Ramos (cell line): ENCODE measurements around the gene DGKQ.
"Not testable (repeated sequence)": the region's sequence is repeated elsewhere in the genome, so short reads cannot be mapped to it uniquely, and the experiment has no call there.

Source experiments
- in situ Hi-C: fragments of 300-500 bp; cut with MboI; formaldehyde crosslinking; loops from one replicate; pipeline ENCODE4 v1.14.3; 2022; ENCODE audit warnings: low sequenced_read_pairs; ENCODE audit not compliant: unreplicated experiment

Gene DGKQ

GRCh38 chr4:930028-930551 lies 43.3 kb downstream of the DGKQ start:
- in situ Hi-C loops = no loop called here

DNA sequence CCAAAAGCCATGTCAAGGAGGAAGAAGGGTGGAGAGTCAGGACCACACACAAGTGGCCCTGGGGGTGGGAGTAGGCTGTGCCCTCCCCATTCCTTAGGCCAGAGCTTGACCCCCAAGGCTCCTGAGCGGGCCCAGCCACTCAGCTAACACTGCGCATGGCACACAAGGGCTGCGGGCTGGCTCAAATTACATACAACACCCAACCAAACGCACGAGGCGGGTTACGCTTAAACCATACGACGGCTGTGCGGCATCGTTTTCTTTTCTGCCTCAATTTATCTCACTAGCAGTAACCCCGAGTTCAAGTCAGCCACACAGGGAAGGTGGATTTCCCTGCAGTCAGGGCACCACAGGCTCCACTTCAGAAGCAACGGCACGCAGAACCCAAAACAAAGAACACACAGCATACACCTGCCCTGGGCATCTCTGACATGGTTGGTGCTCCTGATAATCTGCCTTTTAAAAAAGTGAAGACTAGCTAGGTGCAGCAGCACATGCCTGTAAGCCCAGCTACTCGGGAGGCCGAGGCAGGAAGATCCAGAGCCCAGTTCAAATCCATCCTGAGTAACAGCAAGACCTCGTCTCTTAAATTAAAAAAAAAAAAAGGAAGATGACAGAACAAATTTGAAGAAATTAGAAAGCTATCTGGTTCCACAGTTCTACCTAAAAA lies 44.1 kb downstream of the DGKQ start:
- in situ Hi-C loops = no loop called here

- in situ Hi-C loops = not testable (repeated sequence)
Observed at GRCh38 chr4:927566-927965, 45.8 kb downstream of the DGKQ start.

DNA sequence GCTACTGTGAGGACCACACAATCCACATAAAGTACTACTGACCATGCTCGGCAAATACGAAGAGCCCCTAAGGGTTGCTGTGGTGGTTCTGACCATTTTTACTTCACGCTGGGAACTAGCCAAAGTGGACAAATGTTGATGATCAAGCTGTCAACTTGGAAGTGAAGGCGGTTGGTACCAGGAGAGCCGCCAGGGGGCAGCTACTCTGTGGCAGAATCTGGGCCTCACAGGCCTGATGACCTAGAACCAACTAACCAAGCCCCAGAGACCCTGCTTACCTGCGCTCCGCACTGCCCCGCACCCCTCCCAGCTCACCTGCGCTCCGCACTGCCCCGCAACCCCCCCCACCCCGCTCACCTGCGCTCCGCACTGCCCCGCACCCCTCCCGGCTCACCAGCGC lies 46.8 kb downstream of the DGKQ start:
- in situ Hi-C loops = no loop called here

- in situ Hi-C loops = no loop called here
Observed at GRCh38 chr4:925771-926500, 47.4 kb downstream of the DGKQ start.

DNA sequence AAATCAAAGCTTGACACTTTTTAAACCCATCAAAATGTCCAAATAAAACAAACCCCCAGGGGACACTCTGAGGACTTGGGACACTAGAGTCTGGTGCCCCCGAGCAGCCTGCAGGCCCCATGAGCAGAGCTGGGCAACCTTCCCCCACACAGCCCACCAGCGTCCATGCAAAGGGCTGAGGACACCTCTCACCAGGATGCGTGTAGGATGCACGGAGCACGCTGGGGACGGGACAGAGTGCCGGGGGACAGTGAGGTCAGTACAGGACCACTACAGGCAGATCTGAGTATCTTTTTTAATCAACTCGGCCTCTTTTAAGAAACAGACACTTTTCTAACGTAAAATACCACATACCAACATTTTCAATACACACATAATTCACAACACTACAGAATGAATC lies 48.2 kb downstream of the DGKQ start:
- in situ Hi-C loops = no loop called here

DNA sequence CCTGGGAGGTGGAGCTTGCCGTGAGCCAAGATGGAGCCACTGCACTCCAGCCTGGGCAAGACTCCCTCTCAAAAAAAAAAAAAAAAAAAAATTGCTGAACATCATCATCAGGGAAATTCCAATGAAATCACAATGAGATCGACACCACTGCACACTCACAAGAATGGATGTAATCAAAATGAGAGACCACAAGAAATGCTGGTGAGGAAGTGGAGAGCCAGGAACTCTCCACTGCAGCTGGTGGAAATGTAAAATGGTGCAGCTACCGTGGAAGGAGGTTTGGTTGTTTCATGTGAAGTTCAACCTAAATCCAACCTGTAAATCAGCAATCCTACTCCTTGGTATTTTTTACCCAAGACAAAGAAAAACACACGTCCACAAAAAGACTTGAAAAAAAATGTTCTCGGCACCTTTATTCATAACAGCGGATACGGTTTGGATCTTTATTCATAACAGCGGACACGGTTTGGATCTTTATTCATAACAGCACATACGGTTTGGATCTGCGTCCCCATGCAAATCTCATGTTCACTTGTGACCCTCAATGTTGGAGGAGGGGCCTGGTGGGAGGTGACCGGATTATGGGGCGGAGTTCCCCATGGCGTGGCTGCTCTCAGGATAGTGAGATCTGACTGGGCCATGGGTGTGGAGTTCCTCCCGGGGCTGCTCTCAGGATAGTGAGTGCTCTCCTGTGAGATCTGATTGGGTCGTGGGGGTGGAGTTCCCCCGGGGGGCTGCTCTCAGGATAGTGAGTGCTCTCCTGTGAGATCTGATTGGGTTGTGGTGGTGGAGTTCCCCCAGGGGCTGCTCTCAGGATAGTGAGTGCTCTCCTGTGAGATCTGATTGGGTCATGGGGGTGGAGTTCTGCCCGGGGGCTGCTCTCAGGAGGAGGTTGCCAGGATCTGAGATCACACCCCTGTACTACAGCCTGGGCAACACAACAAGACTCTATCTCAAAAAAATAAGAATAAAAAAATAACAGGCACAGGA lies 49.0 kb downstream of the DGKQ start:
- in situ Hi-C loops = no loop called here

- in situ Hi-C loops = no loop called here
Observed at GRCh38 chr4:921830-922331, 51.5 kb downstream of the DGKQ start.

GRCh38 chr4:919004-919680 lies 54.2 kb downstream of the DGKQ start:
- in situ Hi-C loops = not testable (repeated sequence)

DNA sequence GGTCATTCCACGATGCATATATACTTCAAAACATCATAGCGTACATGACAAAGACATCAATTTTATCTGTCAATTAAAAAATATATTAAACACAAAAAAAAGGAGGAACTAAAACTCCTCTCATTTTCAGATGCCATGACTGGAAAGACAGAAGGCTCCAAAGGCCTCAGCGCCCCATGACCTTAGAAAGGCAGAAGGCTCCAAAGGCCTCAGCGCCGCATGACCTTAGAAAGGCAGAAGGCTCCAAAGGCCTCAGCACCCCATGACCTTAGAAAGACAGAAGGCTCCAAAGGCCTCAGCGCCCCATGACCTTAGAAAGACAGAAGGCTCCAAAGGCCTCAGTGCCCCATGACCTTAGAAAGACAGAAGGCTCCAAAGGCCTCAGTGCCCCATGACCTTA lies 54.8 kb downstream of the DGKQ start:
- in situ Hi-C loops = not testable (repeated sequence)

DNA sequence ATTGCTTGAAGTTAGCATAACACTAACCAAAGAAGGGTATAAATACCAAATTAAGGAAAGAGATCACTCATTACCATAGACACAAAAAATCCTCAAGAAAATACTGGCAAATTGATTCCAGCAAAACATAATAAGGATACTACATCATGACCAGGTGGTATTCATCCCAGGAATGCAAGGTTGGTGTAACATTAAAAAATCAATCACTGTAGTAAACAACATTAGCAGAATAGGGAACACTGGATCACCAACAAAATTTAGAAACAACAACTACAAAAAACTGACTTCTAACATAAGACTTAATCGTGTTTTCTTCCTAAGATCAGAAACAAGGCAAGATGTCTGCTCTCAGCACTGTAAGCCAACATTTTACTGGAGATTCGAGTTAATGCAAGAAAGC lies 55.4 kb downstream of the DGKQ start:
- in situ Hi-C loops = no loop called here

GRCh38 chr4:917466-917865 lies 55.9 kb downstream of the DGKQ start:
- in situ Hi-C loops = no loop called here

GRCh38 chr4:915595-915994 lies 57.8 kb downstream of the DGKQ start:
- in situ Hi-C loops = no loop called here

DNA sequence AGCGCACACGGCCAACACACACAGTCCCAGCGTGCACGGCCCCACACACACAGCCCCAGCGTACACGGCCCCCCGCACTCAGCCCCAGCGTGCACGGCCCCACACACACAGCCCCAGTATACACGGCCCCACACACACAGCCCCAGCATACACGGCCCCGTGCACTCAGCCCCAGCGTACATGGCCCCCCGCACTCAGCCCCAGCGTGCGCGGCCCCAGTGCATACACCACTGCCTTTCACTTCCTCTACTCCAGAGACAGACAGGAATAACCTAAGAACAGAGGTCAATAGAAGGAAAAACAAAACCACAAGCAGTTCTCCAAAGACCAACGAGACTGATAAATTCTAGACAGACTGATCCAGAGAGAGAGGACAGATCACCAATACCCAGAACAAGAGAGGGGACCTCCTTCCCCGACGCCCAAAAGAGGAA lies 58.3 kb downstream of the DGKQ start:
- in situ Hi-C loops = no loop called here

DNA sequence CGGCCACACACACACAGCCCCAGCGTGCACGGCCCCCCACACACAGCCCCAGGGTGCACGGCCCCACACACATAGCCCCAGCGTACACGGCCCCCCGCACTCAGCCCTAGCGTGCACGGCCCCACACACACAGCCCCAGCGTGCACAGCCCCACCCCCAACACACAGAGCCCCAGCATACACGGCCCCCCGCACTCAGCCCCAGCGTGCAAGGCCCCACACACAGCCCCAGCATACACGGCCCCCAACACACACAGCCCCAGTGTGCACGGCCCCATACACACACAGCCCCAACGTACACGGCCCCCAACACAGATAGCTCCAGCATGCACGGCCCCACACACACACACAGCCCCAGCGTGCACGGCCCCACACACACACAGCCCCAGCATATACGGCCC lies 58.8 kb downstream of the DGKQ start:
- in situ Hi-C loops = no loop called here

GRCh38 chr4:913280-913618 lies 60.1 kb downstream of the DGKQ start:
- in situ Hi-C loops = no loop called here

DNA sequence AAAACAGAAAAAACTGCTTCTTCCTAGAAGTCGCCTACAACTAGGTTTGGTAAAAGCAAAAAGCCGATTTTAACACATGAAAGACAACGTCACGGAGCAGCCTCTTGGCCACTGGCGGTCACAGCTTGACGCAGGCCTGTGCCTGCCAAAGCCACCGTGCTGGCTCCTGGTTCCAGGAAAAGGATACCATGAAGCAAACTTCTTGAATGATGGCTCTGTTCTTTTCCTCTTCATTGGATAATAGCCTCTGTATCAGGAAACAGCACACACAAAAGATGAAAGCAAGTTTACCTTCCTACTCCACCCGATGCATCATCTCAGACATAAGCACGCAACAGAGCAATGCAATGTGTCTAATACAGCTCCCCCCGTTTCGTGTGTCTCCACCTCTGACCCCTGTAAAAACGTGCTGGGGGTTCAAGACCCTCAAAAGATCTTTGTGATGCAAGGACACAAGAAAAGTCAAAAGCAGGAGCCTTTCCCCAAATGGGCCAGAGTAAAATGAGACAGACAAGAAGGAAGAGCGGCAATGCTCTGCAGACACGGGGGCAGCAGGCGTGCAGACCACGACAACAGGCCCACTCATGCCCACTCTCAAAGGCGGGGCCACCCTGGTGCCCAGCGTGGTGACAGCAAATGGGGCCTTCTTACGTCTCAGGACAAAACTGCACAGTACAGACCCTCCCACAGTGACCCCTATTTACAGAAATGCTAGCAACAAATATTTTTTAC lies 60.7 kb downstream of the DGKQ start:
- in situ Hi-C loops = no loop called here

GRCh38 chr4:911871-912490 lies 61.4 kb downstream of the DGKQ start:
- in situ Hi-C loops = no loop called here

DNA sequence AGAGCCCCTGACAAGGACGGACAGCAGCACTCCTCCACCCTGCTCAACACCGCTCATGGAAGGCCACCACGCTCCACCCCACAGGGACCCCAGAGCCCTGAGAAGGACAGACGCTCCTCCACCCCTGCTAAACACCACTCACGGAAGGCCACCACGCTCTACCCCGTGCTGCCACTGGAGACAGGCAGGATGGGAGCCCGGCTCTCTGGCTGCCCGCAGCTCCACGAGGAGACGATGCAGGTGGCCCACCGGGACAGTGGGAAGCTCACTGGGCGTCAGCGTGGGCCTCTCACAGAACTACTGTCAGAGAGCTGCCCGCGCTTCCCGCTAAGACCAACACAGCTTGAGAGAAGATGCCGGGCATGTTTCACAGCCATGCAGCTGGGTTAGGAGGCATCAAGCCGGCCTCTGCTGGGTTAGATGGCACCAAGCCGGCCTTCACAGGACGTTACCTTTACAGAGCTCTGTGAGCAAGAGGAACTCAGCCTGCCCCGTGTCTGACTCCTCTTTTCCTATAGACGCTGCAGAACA lies 62.1 kb downstream of the DGKQ start:
- in situ Hi-C loops = no loop called here
